Heart right ventricle (tissue), 16 donors: Measurements from ENCODE around the gene SPRED3. TPM values are rescaled to one million over a fixed set of nuclear protein-coding genes. Genes with fewer than 3 reads are reported as not detected.
A peak's percentile ranks its signal among the peaks of the same experiment; 100 is the strongest.
"Not testable (repeated sequence)": the region's sequence is repeated elsewhere in the genome, so short reads cannot be mapped to it uniquely, and the experiment has no call there.

Source experiments
- ATAC-seq, 8 donors: fragments of 200-7000 bp; cut with Tn5 transposase; one replicate each; pipeline ENCODE4 v1.9.1; 2020; ENCODE audit warnings: mild to moderate bottlenecking in 8 of 8, moderate library complexity in 8 of 8, moderate number of reproducible peaks in 1 of 8
- DNase-seq, 2 donors: peaks; one replicate each; pipeline ENCODE4 v3.0.0-alpha.2; 2020
- H3K27ac ChIP-seq, 10 donors: fragments of 200-600 bp; sonication (generic) in 2 of 10; one replicate each; pipeline versions ENCODE4 v1.5.0 to v1.8.0; 2020 to 2022; ENCODE audit warnings: mild to moderate bottlenecking in 3 of 10
- H3K27me3 ChIP-seq, 7 donors: fragments of 200-600 bp; one replicate each; pipeline ENCODE4 v1.8.0; 2021 to 2022; ENCODE audit warnings: mild to moderate bottlenecking in 2 of 7
- H3K36me3 ChIP-seq, 9 donors: fragments of 200-600 bp; sonication (generic) in 1 of 9; one replicate each; pipeline versions ENCODE4 v1.5.0 to v1.8.0; 2020 to 2022; ENCODE audit warnings: mild to moderate bottlenecking in 2 of 9
- H3K4me1 ChIP-seq, 9 donors: fragments of 200-600 bp; sonication (generic) in 1 of 9; one replicate each; pipeline versions ENCODE4 v1.5.0 to v1.8.0; 2020 to 2022; ENCODE audit warnings: mild to moderate bottlenecking in 4 of 9
- H3K4me3 ChIP-seq, 10 donors: fragments of 200-600 bp; sonication (generic) in 2 of 10; one replicate each; pipeline versions ENCODE4 v1.5.0 to v1.8.0; 2020 to 2022; ENCODE audit warnings: mild to moderate bottlenecking in 7 of 10, moderate library complexity in 2 of 10
- H3K9me3 ChIP-seq, 11 donors: fragments of 200-600 bp in 10 of 11; sonication (generic) in 2 of 11; one replicate each; pipeline versions ENCODE4 v1.5.0 to v1.8.0; 2013 to 2022; ENCODE audit warnings: mild to moderate bottlenecking in 2 of 11, control low read depth in 1 of 11, moderate library complexity in 1 of 11
- WGBS, 2 donors: extraction: QIAGEN DNeasy Blood & Tissue Kit; methylation state at CpG; one replicate each; pipeline ENCODE4 v1.1.7; 2013; ENCODE audit warnings: inconsistent platforms in 1 of 2; 5-methylcytosine and 5-hydroxymethylcytosine counted together
- intact Hi-C, 10 donors: fragments of 100-400 bp; cut with DNase I; formaldehyde crosslinking; loops; one replicate each; pipeline versions ENCODE4 v1.11.1 to v1.14.2; 2022
- polyA plus RNA-seq, 2 donors: library from polyadenylated mRNA; stranded (reverse); fragments of 200-250 nt; gene quantifications; one replicate each; pipeline ENCODE4 v1.2.3, GENCODE V29; 2013
- total RNA-seq, 10 donors: library from RNA; stranded (reverse); fragmentation: NEBNext Ultra II Directional in 3 of 10; extraction: Animal tissue kit (Norgen Biotek cat#: 25700) in 3 of 10; gene quantifications; one replicate each; pipeline versions ENCODE4 v1.2.1 to v1.2.4, GENCODE V29; 2021 to 2023
- TF ChIP-seq, protein P1 (sequence below), 9 donors: fragments of 200-600 bp; sonication (generic) in 2 of 9; IDR thresholded peaks; one replicate each; pipeline versions ENCODE4 v1.5.0 to v1.8.0; 2021 to 2022; ENCODE audit warnings: antibody characterized with exemption in 9 of 9, mild to moderate bottlenecking in 5 of 9, moderate library complexity in 1 of 9
- donor health status: Arrhythmogenic right ventricular cardiomyopathy.
- donor health status: ischemic (EF 13 %, LVEDD 7.1; RV severe dilation, severe dysfunction).
- donor health status: healthy with polysubstance abuse.
- donor health status: DM: no; HTN: yes; CAD: no.
- donor health status: DM: no; HTN: no; CAD: no.
- donor health status: ischemic (EF 25% LVEDD 6.9; RV normal size, moderate dysfunction).
- donor health status: ischemic (EF 25% LVEDD 5.7; RV mildly dilated, moderate dysfunction).
- donor health status: healthy.
- donor health status: DM: yes; HTN: yes; CAD: no.
- donor health status: Ischemic cardiomyopathy.
- donor health status: ischemic (EF 35%, LVEDD 5.7; RV mildly dilated, moderate dysfunction).
- donor health status: nonischemic (EF 11% LVEDD 7.7; RV severe dilation, severe dysfunction).
- donor health status: DM: yes; HTN: yes; CAD: no.
- donor health status: PGD.
- donor health status: ischemic (EF 29% LVEDD 5.4; RV normal size, mild dysfunction).
- donor health status: nonischemic (EF 23%, LVEDD 6.1; RV moderate dilation, normal function).

The SPRED3 gene
- total and polyA plus RNA-seq, 12 donors: 0.17 to 1.7 (median 0.54) TPM

DNA sequence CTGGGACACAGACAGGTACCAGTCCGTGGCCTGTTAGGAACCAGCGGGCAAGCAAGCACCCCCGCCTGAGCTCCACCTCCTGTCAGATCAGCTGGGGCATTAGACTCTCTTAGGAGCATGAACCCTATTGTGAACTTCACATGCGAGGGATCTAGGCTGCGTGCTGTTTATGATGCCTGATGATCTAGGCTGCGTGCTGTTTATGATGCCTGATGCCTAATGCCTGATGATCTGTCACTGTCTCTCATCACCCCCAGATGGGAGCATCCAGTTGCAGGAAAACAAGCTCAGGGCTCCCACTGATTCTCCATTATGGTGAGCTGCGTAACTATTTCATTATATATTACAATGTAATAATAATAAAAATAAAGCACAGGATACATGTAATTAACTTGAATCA lies 33.9 kb downstream of the SPRED3 start:
- no peak for DNase-seq
- Histone ChIP-seq H3K9me3 (no peaks in the 10 kb centered on the region), H3K36me3 (peaks cover 0 to 15% (median 0%) of the 10 kb centered on the region in 9 donors), H3K27me3 (peaks cover 0 to 58% (median 28%) of the 10 kb centered on the region in 7 donors), H3K4me3 (no peak overlapping the region), H3K4me1 (peaks cover 0 to 23% (median 11%) of the 10 kb centered on the region in 9 donors), H3K27ac (no peak overlapping the region)
- WGBS, 2 donors: 84 to 93% methylated on average over 7 of the region's 7 CpGs
- intact Hi-C loops: no loop called here
- no peak for ATAC-seq
- TF ChIP-seq, protein P1, sequence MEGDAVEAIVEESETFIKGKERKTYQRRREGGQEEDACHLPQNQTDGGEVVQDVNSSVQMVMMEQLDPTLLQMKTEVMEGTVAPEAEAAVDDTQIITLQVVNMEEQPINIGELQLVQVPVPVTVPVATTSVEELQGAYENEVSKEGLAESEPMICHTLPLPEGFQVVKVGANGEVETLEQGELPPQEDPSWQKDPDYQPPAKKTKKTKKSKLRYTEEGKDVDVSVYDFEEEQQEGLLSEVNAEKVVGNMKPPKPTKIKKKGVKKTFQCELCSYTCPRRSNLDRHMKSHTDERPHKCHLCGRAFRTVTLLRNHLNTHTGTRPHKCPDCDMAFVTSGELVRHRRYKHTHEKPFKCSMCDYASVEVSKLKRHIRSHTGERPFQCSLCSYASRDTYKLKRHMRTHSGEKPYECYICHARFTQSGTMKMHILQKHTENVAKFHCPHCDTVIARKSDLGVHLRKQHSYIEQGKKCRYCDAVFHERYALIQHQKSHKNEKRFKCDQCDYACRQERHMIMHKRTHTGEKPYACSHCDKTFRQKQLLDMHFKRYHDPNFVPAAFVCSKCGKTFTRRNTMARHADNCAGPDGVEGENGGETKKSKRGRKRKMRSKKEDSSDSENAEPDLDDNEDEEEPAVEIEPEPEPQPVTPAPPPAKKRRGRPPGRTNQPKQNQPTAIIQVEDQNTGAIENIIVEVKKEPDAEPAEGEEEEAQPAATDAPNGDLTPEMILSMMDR (IDR thresholded peaks at IDR 0.05): no peak

- intact Hi-C loops: no loop called here
- TF ChIP-seq, protein P1 (IDR thresholded peaks at IDR 0.05): no peak
- peaks cover 0 to 15% (median 0%) of the 10 kb centered on the region in 9 donors for H3K36me3 ChIP-seq
- ATAC-seq: no peak
- WGBS, 2 donors: 88 to 94% methylated on average over 5 of the region's 5 CpGs
- no peak overlapping the region for H3K4me3 ChIP-seq
- H3K27ac ChIP-seq: no peak overlapping the region
- DNase-seq: no peak
- H3K4me1 ChIP-seq: peaks cover 0 to 12% (median 0%) of the 10 kb centered on the region in 9 donors
- peaks cover 0 to 41% (median 23%) of the 10 kb centered on the region in 7 donors for H3K27me3 ChIP-seq
- H3K9me3 ChIP-seq: no peaks in the 10 kb centered on the region
Observed at GRCh38 chr19:38424272-38424671, 35.8 kb downstream of the SPRED3 start.

GRCh38 chr19:38425222-38425809 lies 36.8 kb downstream of the SPRED3 start:
- Histone ChIP-seq H3K36me3 (peaks cover 0 to 15% (median 0%) of the 10 kb centered on the region in 9 donors), H3K4me1 (peaks cover 0 to 12% (median 0%) of the 10 kb centered on the region in 9 donors), H3K4me3 (peak overlapping the region in 8 of 10 donors; percentile 2 to 59 (median 28)), H3K9me3 (no peaks in the 10 kb centered on the region), H3K27me3 (peaks cover 0 to 33% (median 23%) of the 10 kb centered on the region in 7 donors), H3K27ac (peak overlapping the region in 2 of 10 donors; percentile 60 to 92)
- intact Hi-C loops: no loop called here
- ATAC-seq (peak in 2 of 8 donors; percentile 17 to 30), DNase-seq (no peak)
- TF ChIP-seq, protein P1 (IDR thresholded peaks at IDR 0.05): no peak
- 64 to 72% methylated on average over 7 of the region's 7 CpGs for WGBS, 2 donors

DNA sequence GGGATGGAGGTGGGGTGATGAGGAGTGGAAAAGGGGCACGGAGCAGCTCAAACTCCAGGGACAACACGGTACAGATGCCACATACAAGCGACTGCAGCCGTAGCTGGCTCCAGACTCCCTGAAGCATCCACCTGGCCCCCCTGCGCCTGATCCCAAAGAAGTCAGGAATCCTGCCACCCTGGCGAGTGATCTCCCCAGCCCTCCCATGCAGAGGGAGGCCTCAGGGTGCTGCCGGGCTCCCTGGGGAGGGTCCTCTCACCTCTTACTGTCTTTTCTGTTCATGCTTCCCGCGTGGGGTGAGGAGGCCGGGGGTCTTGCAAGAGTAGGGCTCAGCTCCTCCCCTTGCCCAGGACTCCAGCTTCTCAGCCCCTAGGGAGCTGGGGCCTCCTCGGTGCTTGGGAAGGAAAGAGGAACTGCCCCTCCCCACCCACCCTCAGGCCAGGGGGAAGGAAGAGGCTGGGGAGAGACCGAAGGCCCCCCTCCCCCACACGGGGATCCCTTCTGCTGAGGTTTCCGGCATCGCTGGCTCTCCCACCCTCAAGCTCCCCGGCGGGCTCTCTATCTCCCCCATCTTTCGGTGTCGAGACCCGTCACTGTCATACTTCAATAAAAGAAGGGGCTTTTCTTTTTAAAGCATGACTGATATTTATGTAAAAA lies 37.4 kb downstream of the SPRED3 start, which contains the start of gene RASGRP4:
RASGRP4 (minus strand) TSS at position 410 of the 657 bp plus-strand sequence; CDS start at position 282, 128 bp downstream.
- WGBS, 2 donors: 14 to 16% methylated on average over 20 of the region's 20 CpGs
- peaks cover 0 to 11% (median 0%) of the 10 kb centered on the region in 9 donors for H3K36me3 ChIP-seq
- TF ChIP-seq, protein P1 (IDR thresholded peaks at IDR 0.05): no peak
- no peaks in the 10 kb centered on the region for H3K9me3 ChIP-seq
- peaks cover 0 to 12% (median 0%) of the 10 kb centered on the region in 9 donors for H3K4me1 ChIP-seq
- peak within 1 kb of the TSS in 2 of 10 donors; percentile 60 to 92 for H3K27ac ChIP-seq
- H3K4me3 ChIP-seq: peak within 1 kb of the TSS in 8 of 10 donors; percentile 2 to 59 (median 28)
- ATAC-seq (peak; percentile 47 to 78 (median 64)), DNase-seq (peak; percentile 16 to 43)
- H3K27me3 ChIP-seq: peaks cover 0 to 38% (median 23%) of the 10 kb centered on the region in 7 donors
- intact Hi-C loops: no loop called here

DNA sequence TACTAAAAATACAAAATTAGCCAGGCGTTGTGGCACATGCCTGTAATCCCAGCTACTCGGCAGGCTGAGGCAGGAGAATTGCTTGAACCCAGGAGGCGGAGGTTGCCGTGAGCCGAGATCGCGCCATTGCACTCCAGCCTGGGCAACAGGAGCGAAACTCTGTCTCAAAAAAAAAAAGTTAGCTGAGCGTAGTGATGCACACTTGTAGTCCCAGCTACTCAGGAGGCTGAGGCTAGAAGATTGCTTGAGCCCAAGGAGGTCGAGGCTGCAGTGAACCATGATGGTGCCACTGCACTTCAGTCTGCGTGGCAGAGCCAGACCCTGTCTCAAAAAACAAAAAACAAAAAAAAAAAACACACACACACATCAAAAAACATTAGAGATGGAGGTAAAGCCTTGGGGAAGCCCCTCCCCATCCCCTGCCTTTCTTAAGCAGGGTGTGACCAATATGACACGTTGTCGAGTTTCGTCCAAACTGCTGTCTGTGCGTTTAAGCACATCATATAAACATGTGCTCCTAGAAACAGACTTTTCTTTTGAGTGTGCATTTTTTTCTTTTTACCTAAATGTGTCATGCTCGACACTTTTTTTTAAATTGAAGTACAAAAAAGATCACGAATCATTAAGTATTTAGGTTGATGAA lies 38.7 kb downstream of the SPRED3 start:
- H3K4me3 ChIP-seq, H3K27ac ChIP-seq, intact Hi-C loops, H3K36me3 ChIP-seq, H3K9me3 ChIP-seq, ATAC-seq, DNase-seq: not testable (repeated sequence)
- peaks cover 0 to 12% (median 0%) of the 10 kb centered on the region in 9 donors for H3K4me1 ChIP-seq
- 65 to 74% methylated on average over 13 to 17 of the region's 17 CpGs for WGBS, 2 donors
- H3K27me3 ChIP-seq: peaks cover 0 to 44% (median 19%) of the 10 kb centered on the region in 7 donors
